Measurements from ENCODE around the gene CPEB4. TPM values are rescaled to one million over a fixed set of nuclear protein-coding genes. Genes with fewer than 3 reads are reported as not detected.

Gene CPEB4
- total and polyA plus RNA-seq, 9 of the 15 experiments (the other 6 are each of a cell fraction or from before 2014, with no cell fraction given) = 7.4 to 21.3 (median 12.4) TPM

DNA sequence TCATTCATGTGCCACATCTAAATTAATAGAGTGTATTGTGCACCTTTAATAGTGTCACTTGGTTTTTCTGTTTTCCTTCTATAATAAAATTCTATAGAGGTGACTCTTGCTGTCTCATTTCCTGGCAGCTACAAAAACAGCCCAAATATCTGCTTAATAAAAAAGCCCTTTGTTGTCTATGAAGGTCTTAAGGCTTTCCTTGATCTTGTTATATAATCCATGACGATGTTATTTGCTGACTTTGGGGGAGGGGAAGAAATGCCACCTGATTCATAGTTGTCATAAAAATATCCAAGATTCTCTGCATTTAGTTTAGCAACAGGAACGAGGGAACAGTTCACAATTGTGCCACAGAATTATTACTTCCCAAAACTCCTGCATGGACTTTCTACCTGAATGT is 31.3 kb downstream of the CPEB4 start:
- Histone ChIP-seq H3K27me3 (ENCODE audit: control insufficient read depth in 2 of 2, insufficient read depth in 2 of 2, low read length in 2 of 2) (no peaks in the 10 kb centered on the region), H3K36me3 (ENCODE audit: control insufficient read depth, insufficient read depth, low read length) (peaks cover 30% of the 10 kb centered on the region), H3K27ac (ENCODE audit: extremely low read depth, low read depth, low read length) (no peak overlapping the region; the same call in 2 of the 3 replicates), H3K79me2 (ENCODE audit: control insufficient read depth, insufficient read depth, low read length) (peaks cover 75% of the 10 kb centered on the region), H3K4me3 (no peak overlapping the region), H3K9me3 (replicated peaks; ENCODE audit: control insufficient read depth, insufficient read depth, low read depth, low read length) (no peaks in the 10 kb centered on the region), H3K4me1 (replicated peaks in 1 of 2; ENCODE audit: control insufficient read depth in 2 of 2, insufficient read depth in 2 of 2, low read length in 2 of 2) (peaks cover 0 to 34% of the 10 kb centered on the region in 2 experiments; a peak in 4 of 5 replicates), H3K9ac (ENCODE audit: insufficient read depth in 1 of 2, low read depth in 2 of 2, low read length in 2 of 2) (peak overlapping the region in 1 of 2 experiments; percentile 88; a peak in 1 of 4 replicates), H4K20me1 (replicated peaks; ENCODE audit: control insufficient read depth, insufficient read depth, low read length) (no peaks in the 10 kb centered on the region; the same call in 1 of the 2 replicates), H3K9me1 (ENCODE audit: control insufficient read depth, insufficient read depth, low read length) (peaks cover 2% of the 10 kb centered on the region), H3K4me2 (ENCODE audit: insufficient read depth, low read length) (no peak overlapping the region), H2AFZ (ENCODE audit: low read depth, low read length) (no peak overlapping the region)
- FAIRE-seq (no peak), DNase-seq (ENCODE audit: extremely low read depth in 1 of 4, low spot score in 3 of 4) (no peak), ATAC-seq (no peak)
- in situ Hi-C loops (cut with MboI) = no loop called here
- no peak for TF ChIP-seq TAF9B (IDR thresholded peaks at IDR 0.05; ENCODE audit: partially characterized antibody)
- no peak for TF ChIP-seq NCOA6 (IDR thresholded peaks at IDR 0.05)
- TF ChIP-seq ZNF316 (IDR thresholded peaks at IDR 0.05) = no peak
- no peak for TF ChIP-seq USF2 (CRISPR knock-in tag; IDR thresholded peaks at IDR 0.05)
- TF ChIP-seq SMAD3 (CRISPR knock-in tag; conservative IDR thresholded peaks at IDR 0.05) = no peak
- 0 out of 4 replicates have a peak, but pooled peaks of 1 of the 2 experiments have one; percentile 3 for TF ChIP-seq FOXA3 (CRISPR knock-in tag; conservative IDR thresholded peaks at IDR 0.05 in 1 of 2, IDR thresholded peaks at IDR 0.05 in 1 of 2)
- TF ChIP-seq MCM7 (IDR thresholded peaks at IDR 0.05) = no peak
- no peak for TF ChIP-seq ZNF696 (CRISPR knock-in tag; conservative IDR thresholded peaks at IDR 0.05)
- ChIA-PET CTCF (ENCODE audit: low intra/inter-chr PET ratio) (no interaction called here), POLR2A (interaction anchor here (1.6 kb wide), 1 partner anchor 29 kb away, joined by 3 read pairs; no protein-coding TSS in a partner anchor)
- BruUV-seq (replicated peaks) = no TSS peak
- intact Hi-C loops (cut with micrococcal nuclease) = no loop called here
- 25% methylated on average over 2 of the region's 2 CpGs for WGBS (ENCODE audit: insufficient coverage, low coverage, missing lambda C conversion rate)
